GM18867 (cell line): ENCODE data around the gene NPS.

ENCODE experiments used
- ATAC-seq: cut with Tn5 transposase; IDR thresholded peaks from one replicate; pipeline ENCODE4 v1.9.1; 2021; ENCODE audit warnings: mild to moderate bottlenecking, moderate library complexity; ENCODE audit not compliant: unreplicated experiment

NPS gene, protein sequence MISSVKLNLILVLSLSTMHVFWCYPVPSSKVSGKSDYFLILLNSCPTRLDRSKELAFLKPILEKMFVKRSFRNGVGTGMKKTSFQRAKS

DNA sequence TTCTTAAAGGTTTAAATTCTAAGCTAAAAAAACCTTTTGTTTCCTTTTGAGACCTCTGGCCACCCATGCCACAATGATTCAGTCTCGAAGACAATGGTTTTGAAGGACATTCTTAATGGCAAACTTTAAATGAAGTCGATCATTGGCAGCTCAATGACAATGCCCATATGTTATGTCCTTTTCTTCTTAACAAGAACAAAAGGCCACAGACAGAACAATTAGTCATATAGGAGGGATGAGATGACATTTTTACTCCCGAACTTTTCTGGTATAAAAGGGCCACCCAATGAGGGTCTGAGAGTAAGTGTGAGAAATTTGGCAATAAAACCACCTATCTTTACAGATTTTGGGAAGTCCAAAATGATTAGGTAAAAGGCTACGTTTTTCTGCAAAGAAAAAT is at the start of gene NPS:
NPS (plus strand) TSS at position 301 of the 400 bp plus-strand sequence; CDS start at position 361, 60 bp downstream.
- no peak for ATAC-seq

DNA sequence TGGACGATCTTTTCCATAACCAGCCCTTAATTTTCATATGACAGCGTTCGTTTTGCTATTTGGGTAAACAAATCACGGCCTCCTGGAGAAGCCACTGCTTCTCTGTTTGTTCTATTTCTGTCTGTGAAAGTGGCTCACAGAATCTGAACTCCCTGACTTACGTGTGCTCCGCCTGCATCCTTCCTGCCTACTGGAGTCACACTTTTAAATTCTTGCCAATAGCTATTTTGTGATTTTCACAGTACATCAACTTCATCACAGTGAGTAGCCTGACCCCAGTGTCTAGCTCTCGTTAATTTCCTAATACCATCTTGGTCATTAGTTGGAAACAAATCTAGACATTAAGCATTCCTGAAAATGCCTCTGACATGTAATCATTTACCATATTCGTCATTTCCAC is 49.0 kb upstream of the NPS start:
- no peak for ATAC-seq

DNA sequence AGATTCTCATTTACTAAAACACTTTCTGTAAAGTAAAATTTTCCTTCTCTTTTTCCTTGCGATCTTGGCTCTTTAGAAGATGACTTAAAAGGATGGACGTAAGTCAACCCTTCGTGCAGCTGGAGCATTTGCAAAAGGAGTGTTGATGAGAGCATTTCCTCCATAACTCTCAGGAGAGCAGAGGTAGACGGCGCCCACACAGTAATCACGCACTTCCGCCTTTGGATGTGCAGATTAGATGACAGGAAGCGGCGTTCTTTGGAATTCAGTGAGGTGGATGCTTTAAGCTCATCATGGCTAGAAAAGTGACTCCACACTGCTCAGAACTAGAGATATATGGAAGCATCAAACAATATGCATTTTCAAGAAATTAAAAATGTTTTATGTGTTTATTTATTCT is 43.0 kb upstream of the NPS start:
- ATAC-seq = no peak

DNA sequence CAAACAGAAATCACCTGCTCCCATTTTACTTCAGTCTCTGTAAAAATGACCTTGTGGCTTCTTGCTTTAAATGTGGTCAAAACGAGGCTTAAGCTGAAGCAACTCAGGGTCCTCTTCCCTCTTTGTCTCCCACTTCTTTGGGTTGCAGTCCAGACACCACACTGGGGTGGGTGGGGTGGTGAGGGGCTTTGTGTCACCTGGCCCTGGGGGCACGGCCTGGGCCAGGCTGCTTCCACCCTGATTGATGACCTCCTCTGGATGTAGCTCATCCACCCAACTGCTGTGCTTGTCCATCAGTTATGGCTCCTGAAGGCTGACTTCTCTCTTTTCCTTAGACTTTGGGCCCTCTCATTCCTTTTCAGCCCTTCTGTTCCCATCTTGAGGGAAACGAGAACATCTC is 26.8 kb upstream of the NPS start:
- no peak for ATAC-seq

DNA sequence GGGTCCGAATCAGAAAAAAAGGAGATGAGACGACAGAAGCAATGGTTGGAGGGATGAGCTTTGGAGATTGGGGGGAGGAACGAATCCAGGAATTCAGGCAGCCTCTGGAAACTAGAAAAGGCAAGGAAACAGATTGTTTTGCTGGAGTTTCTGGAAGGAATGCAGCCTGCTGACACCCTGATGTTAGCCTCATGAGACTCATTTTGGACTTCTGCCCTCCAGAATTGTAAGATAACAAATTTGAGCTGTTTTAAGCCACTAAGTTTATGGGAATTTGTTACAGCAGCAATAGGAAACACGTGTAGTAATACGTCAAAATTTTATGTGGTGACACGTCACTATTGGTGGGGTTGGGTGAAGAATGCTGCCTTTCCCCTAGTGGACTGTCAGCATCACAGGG is 25.6 kb upstream of the NPS start:
- ATAC-seq = no peak

DNA sequence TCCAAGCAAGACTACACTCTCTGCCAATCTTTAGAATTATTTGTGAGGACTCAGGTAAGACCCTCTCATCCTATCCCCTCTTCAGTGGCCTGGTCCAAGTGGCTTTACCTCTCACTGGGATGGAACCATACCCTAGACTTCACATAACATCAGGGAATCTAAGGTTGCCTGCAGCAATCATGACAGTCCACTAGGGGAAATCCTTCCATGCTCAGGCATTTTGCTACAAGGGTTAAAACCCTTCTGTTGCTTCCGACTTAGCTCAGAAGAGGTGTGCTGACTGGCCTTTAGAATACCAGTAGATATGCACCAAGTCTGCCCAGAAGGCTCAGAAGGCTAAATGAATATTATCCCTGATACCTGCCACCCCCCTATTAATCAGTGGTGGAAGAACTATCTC is 24.9 kb upstream of the NPS start:
- ATAC-seq = no peak

DNA sequence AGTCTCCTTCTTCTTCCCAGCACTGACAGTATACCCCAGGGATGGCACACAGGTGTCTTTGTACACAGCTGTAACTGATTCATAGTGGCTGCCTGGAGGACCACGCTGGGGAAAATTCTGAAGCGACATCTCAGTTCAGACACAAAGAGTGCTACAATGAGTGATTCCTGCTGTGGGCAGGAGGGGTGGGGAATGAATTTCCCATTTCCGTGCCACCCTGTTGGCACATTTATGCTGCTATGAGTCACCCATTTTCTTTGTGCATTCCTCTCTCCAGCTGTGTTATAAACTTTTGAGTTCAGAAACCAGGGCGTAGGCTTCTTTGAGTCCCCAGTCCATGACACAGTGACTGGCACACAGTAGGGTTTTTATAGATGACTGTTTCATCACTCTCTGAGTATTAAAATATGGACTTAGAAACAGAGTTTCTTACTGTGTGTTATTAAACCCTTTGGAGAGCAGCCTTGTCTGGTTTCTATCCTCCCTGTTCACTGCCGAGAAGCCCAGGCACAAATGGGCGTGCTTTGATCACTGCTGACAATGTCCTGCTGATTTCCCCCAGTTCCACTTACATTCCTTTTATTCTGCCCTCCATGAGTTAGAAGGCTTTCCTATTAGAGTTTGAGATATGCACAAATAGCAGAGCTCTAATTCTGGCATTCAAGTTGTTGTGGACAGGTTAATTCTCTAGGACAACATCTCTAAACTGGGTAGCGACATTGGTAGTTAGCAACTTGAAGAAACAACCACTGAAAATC is 24.0 kb upstream of the NPS start:
- no peak for ATAC-seq

DNA sequence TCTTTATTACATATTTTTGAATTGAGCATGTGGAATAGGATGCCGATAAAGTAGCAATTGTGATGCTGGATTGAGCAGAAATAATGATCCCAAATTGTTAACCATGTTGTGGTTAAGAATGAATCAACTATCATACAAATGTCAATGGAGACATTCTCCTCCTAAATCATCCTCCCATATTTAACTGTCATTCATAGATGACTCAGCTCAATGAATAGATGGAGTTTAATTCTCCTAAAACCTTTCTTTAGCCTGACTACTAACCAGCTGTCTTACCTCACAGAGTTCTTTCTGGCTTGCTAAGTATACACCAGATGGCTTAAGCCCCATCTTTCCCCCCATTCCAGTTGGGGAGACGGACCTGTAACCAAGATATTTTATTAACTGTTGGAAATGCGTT is 23.4 kb upstream of the NPS start:
- ATAC-seq = no peak

DNA sequence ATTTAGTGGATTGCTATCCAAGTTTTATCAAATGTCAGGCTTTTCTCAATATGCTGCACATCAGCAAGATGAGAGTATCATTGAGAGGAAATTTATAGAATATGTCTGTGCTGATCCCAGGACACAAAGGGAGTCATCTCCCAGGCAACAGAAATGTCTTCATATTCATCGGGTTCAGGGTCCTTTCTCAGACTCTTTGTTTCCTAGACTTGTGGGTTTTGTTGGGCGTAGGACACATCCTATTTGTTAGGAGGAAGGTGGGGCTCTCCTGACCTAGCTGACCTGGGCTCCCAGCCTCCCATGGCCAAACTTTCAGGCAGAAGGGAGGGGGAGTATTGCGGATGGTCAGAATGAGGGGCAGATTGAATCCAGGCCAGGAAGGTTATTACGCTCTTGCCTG is 22.9 kb upstream of the NPS start:
- ATAC-seq = no peak

DNA sequence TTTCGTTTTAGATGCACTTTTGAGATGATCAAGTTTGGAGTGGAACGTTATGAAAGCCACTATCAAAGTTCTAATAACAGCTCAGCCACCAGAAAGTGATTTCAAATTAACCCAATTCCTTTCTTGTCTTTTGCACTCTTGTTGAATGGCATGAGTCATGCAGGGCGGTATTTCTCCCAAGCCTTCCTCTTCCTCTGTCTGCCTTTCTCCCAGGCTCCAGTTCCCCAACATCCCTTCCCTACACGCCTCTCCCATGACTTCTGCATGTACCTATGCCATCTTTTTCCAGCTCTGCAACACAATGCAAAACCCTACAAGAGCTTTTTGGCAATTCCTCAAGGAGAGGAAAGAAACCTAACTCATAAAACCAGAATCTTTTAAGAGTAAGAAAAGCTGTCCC is 21.8 kb upstream of the NPS start:
- ATAC-seq = no peak

DNA sequence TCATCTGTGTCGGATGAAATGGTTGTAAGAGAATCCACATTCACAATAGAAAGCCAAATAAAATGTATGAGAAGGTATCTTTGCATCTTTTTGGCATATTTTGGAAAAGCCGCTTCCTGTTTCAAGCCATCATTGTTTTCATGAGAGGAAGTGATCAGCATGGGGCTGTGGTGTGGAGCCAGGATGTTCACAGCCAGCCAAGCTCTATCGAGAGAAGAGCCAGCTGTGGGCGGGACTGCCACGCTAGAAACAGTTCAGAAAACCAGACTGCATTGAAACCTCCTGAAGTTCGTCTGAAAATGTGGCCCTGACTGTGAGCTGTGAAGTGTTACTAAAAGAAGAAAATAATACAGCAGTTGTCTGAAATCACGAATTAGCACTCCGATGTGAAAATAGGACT is 21.2 kb upstream of the NPS start:
- no peak for ATAC-seq

DNA sequence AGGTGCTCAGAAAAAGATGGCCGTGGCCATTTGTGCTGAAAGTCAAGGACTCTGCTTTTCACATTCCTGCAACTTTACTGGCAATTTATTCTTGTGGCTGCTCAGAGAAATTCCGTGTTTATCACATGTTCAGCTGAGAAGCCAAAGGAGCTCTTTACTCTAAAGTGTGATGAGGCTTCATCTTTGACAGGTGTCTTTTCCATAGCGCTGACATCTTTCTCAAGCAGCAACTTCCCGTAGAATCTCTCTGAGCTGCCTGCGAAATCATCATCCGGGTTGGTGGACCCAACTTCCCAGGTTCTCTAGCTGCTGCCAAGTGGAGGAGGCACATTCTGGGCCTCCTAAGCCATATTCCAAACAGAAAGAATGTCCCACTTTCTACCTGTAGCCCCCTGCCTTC is 16.9 kb upstream of the NPS start:
- ATAC-seq = no peak

DNA sequence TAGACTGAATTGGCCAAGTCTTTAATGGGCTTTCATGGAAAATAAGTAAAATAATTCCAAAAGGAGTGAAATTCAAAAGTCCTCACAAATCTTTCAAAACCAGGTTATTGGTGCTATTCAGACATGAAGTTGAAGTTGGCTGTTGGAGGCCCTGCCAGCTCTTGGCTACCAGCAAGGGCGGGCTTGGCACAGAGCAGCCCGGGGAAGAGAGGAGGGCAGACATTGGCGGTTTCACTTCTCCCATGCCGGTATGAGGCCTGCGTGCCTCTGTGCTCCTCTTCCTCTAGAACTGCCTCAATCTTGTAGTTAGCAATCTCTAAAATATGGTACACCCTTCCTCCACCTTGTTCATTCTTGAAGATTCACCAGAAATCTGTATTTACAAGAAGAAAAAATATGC is 16.4 kb upstream of the NPS start:
- no peak for ATAC-seq

DNA sequence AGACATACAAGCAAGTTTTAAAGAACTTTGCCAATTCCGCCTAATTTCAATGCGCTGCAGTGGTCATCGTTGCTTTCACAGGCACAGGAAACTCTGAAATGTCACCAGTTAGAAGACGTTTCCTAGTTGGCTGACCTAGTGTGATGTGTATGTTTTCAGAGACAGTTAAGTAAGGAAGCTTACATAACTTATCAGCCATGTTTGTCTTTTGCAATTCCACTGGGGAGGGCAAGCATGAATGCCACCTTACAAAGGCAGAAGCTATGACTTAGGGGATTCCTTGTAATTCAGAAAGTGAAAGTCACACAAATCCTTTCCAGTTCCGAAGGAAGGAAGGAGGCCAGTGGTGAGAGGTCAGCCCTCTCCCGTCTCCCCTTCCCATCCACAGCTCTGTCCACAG is 15.0 kb upstream of the NPS start:
- ATAC-seq = no peak

DNA sequence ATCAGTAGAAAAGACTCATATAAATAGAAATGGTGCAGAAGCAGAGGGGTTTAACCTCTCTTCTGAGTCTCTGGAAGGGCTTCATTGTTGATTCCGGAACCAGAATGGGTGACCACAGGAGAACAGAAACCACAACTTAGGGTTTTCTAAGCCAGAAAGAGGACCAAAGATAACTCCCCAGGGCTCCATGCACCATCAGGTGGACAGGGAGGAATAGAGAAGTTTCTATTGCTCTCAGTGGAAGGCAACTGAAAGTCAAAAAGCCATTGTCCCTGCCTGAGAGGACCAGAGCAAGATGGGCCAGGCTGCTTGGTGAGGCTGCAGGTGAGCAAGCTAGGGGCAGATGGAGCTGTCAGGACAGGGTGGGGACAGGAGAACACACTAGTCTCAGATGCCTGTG is 14.6 kb upstream of the NPS start:
- ATAC-seq = no peak

DNA sequence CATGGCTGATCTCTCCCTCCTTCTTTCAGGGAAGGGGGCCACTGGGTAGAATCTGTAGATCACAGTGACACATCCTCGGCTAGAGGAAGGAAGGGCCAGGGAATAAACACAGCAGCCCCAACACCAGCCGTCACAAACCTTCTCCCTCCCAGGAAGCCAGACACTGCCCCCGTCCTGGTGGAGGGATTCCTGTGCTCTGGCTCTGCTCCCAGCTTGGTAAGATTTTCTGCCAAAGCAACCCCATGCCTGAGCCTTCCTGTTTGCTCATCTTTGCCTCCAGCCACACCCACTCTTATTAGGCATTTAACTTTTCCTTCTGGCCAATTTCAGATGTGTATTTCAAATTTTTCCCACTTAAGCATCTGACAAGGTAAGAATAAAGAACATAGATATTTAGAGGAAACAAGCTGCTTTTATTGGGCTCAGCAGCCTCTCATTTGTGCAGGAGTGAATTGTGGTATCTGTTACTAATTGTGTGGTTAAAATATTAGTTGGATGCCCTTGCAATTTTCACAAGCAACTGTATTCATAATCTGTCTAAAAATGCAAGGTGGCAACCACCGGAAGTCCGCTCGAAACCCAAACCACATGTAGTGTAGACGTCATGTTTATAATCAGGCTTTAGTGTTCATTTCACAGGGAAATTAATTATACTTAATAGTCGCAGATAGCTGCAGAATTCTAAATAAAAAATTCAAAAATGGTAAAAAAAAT is 13.2 kb upstream of the NPS start:
- ATAC-seq = no peak

DNA sequence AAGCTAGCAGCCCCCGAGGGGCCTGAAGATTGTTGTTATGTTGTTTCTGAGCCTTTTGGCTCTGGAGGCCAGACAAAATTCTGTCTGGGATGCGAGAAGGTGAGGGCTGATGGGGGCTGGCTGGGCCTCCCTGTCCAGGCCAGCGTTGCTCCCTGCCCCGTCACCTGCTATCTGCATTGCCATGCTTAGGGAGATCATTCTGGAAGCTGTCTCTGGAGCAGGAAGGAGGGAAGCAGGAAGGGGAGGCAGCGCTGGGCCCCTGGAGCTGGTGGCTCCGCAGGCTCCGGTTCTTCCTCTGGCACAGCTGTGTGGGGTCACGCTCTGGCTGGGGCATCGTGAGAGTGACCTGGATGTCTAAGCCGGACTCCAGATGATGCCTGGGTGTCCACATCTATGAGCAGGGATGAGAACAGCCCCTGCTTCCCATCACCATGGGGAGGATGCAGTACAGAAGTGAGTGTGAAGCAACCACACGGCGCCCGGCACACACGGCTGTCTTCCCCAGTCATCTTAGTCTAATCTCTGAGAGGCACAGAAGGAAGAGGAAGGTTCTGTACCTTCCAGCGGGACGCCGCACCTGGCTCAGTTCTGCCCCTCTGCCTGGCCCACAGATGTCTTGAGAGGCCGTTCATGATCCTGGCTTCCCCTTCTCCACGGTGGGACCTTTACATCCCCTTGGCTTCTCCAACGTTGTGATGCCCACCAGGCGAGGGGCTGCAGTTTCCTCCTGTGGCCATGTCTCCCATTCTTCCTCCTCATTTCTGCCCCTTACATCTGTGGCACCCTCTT is 11.9 kb upstream of the NPS start:
- ATAC-seq = no peak

DNA sequence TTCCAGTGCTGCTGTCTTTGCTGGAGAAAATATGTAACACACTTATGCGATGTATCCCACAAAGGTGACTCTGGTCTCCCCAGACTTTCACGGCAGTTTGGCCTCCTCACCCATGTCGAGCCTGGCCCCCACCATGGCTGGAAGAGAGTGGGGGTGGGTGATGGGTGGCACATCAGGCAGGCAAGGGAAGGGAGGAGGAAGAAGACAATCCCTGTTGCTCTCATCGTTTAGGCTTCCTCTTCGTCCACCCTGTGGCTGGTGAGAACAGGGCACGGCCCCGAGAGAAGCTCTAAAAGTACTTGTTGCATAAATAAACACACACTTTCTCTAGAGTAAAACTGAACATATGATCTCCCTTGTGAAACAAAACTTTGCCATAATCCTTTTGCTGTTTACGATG is 11.2 kb upstream of the NPS start:
- ATAC-seq = no peak

DNA sequence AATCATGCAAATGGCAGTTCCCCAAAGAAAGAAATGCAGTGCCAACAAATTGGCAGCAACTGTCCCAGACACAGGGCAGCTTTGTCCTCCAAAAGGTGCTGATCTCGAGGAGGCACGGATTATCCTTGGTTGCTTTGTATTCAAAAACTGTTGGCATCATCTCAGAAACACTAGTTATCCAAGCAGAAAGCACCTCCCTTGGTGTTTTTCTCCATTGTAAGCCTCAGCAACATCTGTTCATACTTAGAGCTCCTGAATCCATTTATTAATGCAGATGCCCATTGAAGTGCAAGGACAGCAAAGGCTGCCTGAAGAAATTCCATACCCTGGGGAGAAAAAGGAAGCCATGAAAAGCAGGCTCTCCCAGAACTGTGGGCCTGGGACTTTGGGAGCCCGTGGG is 1.1 kb upstream of the NPS start:
- ATAC-seq = no peak

DNA sequence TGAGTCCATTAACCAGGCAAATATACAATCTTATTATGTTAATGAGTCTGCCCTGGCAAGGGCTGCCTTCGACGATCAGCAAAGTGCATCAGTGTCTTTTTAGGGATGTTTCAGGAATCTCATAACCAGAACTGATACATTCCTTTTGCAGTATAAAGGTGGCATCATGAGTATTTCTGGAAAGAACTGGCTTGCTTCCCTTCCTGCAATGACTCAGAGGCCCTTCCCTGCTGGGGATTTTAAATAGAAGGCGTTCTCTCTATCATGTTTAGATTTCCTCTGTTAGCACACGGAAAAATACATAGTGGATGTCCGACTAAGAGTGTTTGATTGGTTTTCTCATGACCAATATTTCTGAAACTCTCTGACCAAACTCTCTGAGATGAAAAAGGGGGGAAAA is 1.8 kb downstream of the NPS start:
- ATAC-seq = no peak

DNA sequence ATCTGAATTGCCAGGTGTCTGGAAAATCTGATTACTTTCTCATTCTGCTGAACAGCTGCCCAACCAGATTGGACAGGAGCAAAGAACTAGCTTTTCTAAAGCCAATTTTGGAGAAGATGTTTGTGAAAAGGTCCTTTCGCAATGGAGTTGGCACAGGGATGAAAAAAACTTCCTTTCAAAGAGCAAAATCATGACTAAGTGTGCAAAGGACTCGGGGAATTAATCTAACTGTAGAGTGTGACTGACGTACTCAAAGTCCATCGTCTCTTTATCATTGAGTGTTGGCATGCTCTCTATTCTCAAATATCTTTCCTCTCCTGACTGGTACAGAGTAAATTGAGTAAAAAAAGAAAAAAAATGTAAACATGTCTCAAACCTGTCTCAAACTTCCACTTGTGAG is 3.3 kb downstream of the NPS start:
- no peak for ATAC-seq

DNA sequence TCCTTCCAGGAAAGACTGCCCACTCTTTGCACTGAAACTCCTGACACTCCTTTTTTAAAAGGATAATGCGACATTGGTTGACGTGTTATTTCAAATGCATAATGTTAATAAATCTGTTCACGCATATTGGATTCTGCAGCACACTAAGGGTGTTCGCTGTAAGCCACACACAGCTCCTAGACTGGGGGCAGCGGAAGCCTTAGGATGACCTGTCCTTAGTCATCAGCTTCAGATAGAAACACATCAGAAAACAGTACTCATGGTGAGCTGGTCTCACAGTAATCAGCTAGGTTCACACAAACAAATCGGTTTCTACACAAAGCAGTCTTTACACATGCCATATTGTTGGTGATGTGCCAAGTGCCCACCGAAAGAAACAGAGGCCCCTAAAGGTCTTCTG is 4.3 kb downstream of the NPS start:
- no peak for ATAC-seq
